H9 (cell line): ENCODE data around the gene SPAG6. TPM values are rescaled to one million over a fixed set of nuclear protein-coding genes. Genes with fewer than 3 reads are reported as not detected.

Source experiments
- DNase-seq: peaks from one replicate; pipeline ENCODE4 v3.0.0-alpha.2; 2017
- H2AFZ ChIP-seq: one replicate; pipeline ENCODE4 v1.6.1; 2013; ENCODE audit warnings: mild to moderate bottlenecking, low read length, control low read depth, moderate library complexity
- H2AK5ac ChIP-seq: 2 replicates; pipeline ENCODE4 v1.6.1; 2013; ENCODE audit warnings: low read length, control low read depth, mixed read lengths; ENCODE audit not compliant: insufficient read length
- H2BK120ac ChIP-seq: one replicate; pipeline ENCODE4 v1.6.1; 2013; ENCODE audit warnings: low read depth, mild to moderate bottlenecking, low read length, control low read depth, inconsistent platforms; ENCODE audit not compliant: poor library complexity, severe bottlenecking
- H2BK12ac ChIP-seq: 2 replicates; pipeline ENCODE4 v1.6.1; 2013; ENCODE audit warnings: low read length, control low read depth, mixed read lengths, low read depth; ENCODE audit not compliant: insufficient read length
- H2BK15ac ChIP-seq: 2 replicates; pipeline ENCODE4 v1.6.1; 2013; ENCODE audit warnings: low read depth, low read length, control low read depth
- H2BK20ac ChIP-seq: one replicate; pipeline ENCODE4 v1.6.1; 2013; ENCODE audit warnings: low read depth, mild to moderate bottlenecking, low read length, control low read depth, inconsistent platforms; ENCODE audit not compliant: poor library complexity, severe bottlenecking
- H2BK5ac ChIP-seq: 2 replicates; pipeline ENCODE4 v1.6.1; 2013; ENCODE audit warnings: low read length, control low read depth, mixed read lengths; ENCODE audit not compliant: insufficient read length
- H3K14ac ChIP-seq: 2 replicates; pipeline ENCODE4 v1.6.1; 2013; ENCODE audit warnings: low read length, control low read depth; ENCODE audit not compliant: insufficient read depth
- H3K18ac ChIP-seq: 2 replicates; pipeline ENCODE4 v1.6.1; 2013; ENCODE audit warnings: low read depth, mild to moderate bottlenecking, mixed read lengths, low read length, control low read depth; ENCODE audit not compliant: insufficient read length
- H3K23ac ChIP-seq: 2 replicates; pipeline ENCODE4 v1.6.1; 2013; ENCODE audit warnings: low read length, control low read depth, mixed read lengths, low read depth; ENCODE audit not compliant: insufficient read length
- H3K23me2 ChIP-seq: 2 replicates; pipeline ENCODE4 v1.6.1; 2013; ENCODE audit warnings: low read depth, mild to moderate bottlenecking, mixed read lengths, low read length, control low read depth; ENCODE audit not compliant: insufficient read length, poor library complexity, severe bottlenecking
- H3K27ac ChIP-seq: 2 replicates; pipeline ENCODE4 v1.5.1; 2013; ENCODE audit warnings: low read length, control low read depth, mixed read lengths, low read depth; ENCODE audit not compliant: insufficient read length
- H3K27me3 ChIP-seq: 2 replicates; pipeline ENCODE4 v1.6.1; 2013; ENCODE audit warnings: low read length, control low read depth, inconsistent platforms; ENCODE audit not compliant: insufficient read depth
- H3K4ac ChIP-seq: 2 replicates; pipeline ENCODE4 v1.6.1; 2013; ENCODE audit warnings: low read depth, mild to moderate bottlenecking, control low read depth, inconsistent platforms, low read length, moderate library complexity
- H3K4me1 ChIP-seq: 2 replicates; pipeline ENCODE4 v1.6.1; 2013; ENCODE audit warnings: low read length, control low read depth, inconsistent platforms; ENCODE audit not compliant: insufficient read depth
- H3K4me2 ChIP-seq: 2 replicates; pipeline ENCODE4 v1.6.1; 2013; ENCODE audit warnings: low read length, control low read depth, mixed read lengths; ENCODE audit not compliant: insufficient read length, insufficient read depth
- H3K56ac ChIP-seq: 2 replicates; pipeline ENCODE4 v1.6.1; 2013; ENCODE audit warnings: low read depth, mild to moderate bottlenecking, mixed read lengths, low read length, control low read depth; ENCODE audit not compliant: insufficient read length
- H3K79me1 ChIP-seq: 2 replicates; pipeline ENCODE4 v1.6.1; 2013; ENCODE audit warnings: low read depth, mild to moderate bottlenecking, moderate library complexity, low read length, control low read depth, inconsistent platforms; ENCODE audit not compliant: insufficient read depth, poor library complexity, severe bottlenecking
- H3K79me2 ChIP-seq: 2 replicates; pipeline ENCODE4 v1.6.1; 2013; ENCODE audit warnings: low read length, control low read depth, inconsistent platforms; ENCODE audit not compliant: insufficient read depth
- H3K9ac ChIP-seq: 2 replicates; pipeline ENCODE4 v1.6.1; 2013; ENCODE audit warnings: low read length, control low read depth, mixed read lengths; ENCODE audit not compliant: insufficient read length; ENCODE audit errors: extremely low read depth
- H3K9me3 ChIP-seq: one replicate; pipeline ENCODE4 v1.6.1; 2013; ENCODE audit warnings: low read depth, low read length, inconsistent platforms; ENCODE audit not compliant: control insufficient read depth
- H3T11ph ChIP-seq: one replicate; pipeline ENCODE4 v1.6.1; 2013; ENCODE audit warnings: mild to moderate bottlenecking, low read length, control low read depth, inconsistent platforms
- H4K20me1 ChIP-seq: one replicate; pipeline ENCODE4 v1.6.1; 2013; ENCODE audit not compliant: control insufficient read depth, insufficient read length, insufficient read depth
- H4K5ac ChIP-seq: 2 replicates; pipeline ENCODE4 v1.6.1; 2013; ENCODE audit warnings: low read depth, mild to moderate bottlenecking, mixed read lengths, low read length, control low read depth; ENCODE audit not compliant: insufficient read length
- H4K8ac ChIP-seq: replicated peaks from 2 replicates; pipeline ENCODE4 v1.6.1; 2013; ENCODE audit warnings: low read length, control low read depth, mixed read lengths, low read depth; ENCODE audit not compliant: insufficient read length
- H4K91ac ChIP-seq: 2 replicates; pipeline ENCODE4 v1.6.1; 2013; ENCODE audit warnings: low read depth, mild to moderate bottlenecking, moderate library complexity, mixed read lengths, low read length, control low read depth; ENCODE audit not compliant: insufficient read length
- H3K27ac Mint-ChIP-seq, 3 experiments: 2 replicates in 2 of 3; 3 replicates in 1 of 3; pipeline ENCODE4 v1.8.0; 2020 to 2021; ENCODE audit warnings: mixed read lengths in 3 of 3, mild to moderate bottlenecking in 1 of 3, moderate library complexity in 1 of 3
- H3K27me3 Mint-ChIP-seq: 2 replicates; pipeline ENCODE4 v1.8.0; 2021; ENCODE audit warnings: low read depth, mild to moderate bottlenecking, moderate library complexity, mixed read lengths
- H3K36me3 Mint-ChIP-seq, 3 experiments: 2 replicates in 2 of 3; 3 replicates in 1 of 3; pipeline ENCODE4 v1.8.0; 2020 to 2021; ENCODE audit warnings: low read depth in 3 of 3, mixed read lengths in 3 of 3; ENCODE audit not compliant: insufficient read depth in 1 of 3
- H3K4me1 Mint-ChIP-seq, 2 experiments: 2 replicates each; pipeline ENCODE4 v1.8.0; 2020; ENCODE audit warnings: mixed read lengths in 2 of 2
- H3K4me3 Mint-ChIP-seq, 2 experiments: 2 replicates in 1 of 2; 3 replicates in 1 of 2; pipeline ENCODE4 v1.8.0; 2020 to 2021; ENCODE audit warnings: mild to moderate bottlenecking in 2 of 2, mixed read lengths in 2 of 2, moderate library complexity in 1 of 2
- H3K9me3 Mint-ChIP-seq, 2 experiments: 2 replicates in 1 of 2; 3 replicates in 1 of 2; pipeline ENCODE4 v1.8.0; 2020; ENCODE audit warnings: mild to moderate bottlenecking in 2 of 2, mixed read lengths in 2 of 2, moderate library complexity in 1 of 2
- WGBS: extraction: QIAGEN DNeasy Blood & Tissue Kit; methylation state at CpG from one replicate; pipeline ENCODE4 v1.1.7; 2013; ENCODE audit warnings: missing lambda C conversion rate, low lambda C conversion rate, mixed read lengths; ENCODE audit not compliant: insufficient read length; ENCODE audit errors: extremely low coverage; 5-methylcytosine and 5-hydroxymethylcytosine counted together
- total RNA-seq: library from RNA; stranded (reverse); gene quantifications from 2 replicates; pipeline ENCODE4 v1.2.1, GENCODE V29; 2021
- TF ChIP-seq, protein P1 (sequence below): fragments of 200-600 bp; sonication (generic); conservative IDR thresholded peaks from 3 replicates; pipeline ENCODE4 v1.8.0; 2021; ENCODE audit warnings: antibody characterized with exemption, mild to moderate bottlenecking

SPAG6 gene
- total RNA-seq, 1 experiment from 2014 or later, result 0.24 TPM

DNA sequence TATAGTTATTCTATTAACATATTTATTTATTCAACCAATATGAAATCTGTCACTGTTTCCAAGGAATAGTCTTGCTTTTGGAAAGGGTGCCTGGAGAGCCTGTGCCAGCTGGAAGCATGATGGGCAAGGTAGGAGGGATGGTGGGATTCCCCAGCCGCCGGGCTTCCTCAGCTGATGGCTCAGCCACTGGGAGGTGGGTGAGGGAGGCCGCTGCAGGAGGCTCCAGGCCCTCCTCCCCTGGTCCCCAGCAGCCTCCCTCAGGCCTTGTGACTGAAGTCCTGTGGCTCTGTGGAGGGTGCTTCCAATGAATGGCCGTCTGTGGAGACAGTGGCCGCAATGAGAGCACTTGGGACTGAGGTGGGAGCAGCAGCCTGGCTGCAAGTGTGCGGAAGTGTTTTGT lies 27.0 kb downstream of the SPAG6 start:
- peak overlapping the region in 1 of 3 experiments; percentile 48; a peak in 1 of 7 replicates for H3K27ac Mint-ChIP-seq
- H2BK5ac ChIP-seq, result no peak overlapping the region
- no peak overlapping the region for H4K91ac ChIP-seq
- H3K23me2 ChIP-seq, result no peaks in the 10 kb centered on the region
- DNase-seq, result no peak
- no CpG with 5 or more reads among the region's 6 CpGs for WGBS
- no peak overlapping the region; the same call in 1 of the 2 replicates for H3K14ac ChIP-seq
- H3K27me3 ChIP-seq, result no peaks in the 10 kb centered on the region
- H3K4ac ChIP-seq, result no peak overlapping the region
- no peaks in the 10 kb centered on the region for H3K36me3 Mint-ChIP-seq
- no peak overlapping the region for H2BK20ac ChIP-seq
- H3K18ac ChIP-seq, result no peak overlapping the region
- H3T11ph ChIP-seq, result no peak overlapping the region
- H2AFZ ChIP-seq, result no peak overlapping the region
- H3K79me2 ChIP-seq, result no peaks in the 10 kb centered on the region
- no peak overlapping the region for H3K56ac ChIP-seq
- no peaks in the 10 kb centered on the region for H3K79me1 ChIP-seq
- H2BK12ac ChIP-seq, result no peak overlapping the region
- no peak overlapping the region for H4K8ac ChIP-seq
- TF ChIP-seq, protein P1, sequence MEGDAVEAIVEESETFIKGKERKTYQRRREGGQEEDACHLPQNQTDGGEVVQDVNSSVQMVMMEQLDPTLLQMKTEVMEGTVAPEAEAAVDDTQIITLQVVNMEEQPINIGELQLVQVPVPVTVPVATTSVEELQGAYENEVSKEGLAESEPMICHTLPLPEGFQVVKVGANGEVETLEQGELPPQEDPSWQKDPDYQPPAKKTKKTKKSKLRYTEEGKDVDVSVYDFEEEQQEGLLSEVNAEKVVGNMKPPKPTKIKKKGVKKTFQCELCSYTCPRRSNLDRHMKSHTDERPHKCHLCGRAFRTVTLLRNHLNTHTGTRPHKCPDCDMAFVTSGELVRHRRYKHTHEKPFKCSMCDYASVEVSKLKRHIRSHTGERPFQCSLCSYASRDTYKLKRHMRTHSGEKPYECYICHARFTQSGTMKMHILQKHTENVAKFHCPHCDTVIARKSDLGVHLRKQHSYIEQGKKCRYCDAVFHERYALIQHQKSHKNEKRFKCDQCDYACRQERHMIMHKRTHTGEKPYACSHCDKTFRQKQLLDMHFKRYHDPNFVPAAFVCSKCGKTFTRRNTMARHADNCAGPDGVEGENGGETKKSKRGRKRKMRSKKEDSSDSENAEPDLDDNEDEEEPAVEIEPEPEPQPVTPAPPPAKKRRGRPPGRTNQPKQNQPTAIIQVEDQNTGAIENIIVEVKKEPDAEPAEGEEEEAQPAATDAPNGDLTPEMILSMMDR, result no peak
- no peaks in the 10 kb centered on the region for H4K20me1 ChIP-seq
- H3K27ac ChIP-seq, result no peak overlapping the region
- H3K4me2 ChIP-seq, result no peak overlapping the region
- H3K9me3 ChIP-seq, result no peaks in the 10 kb centered on the region
- H3K4me3 Mint-ChIP-seq, result no peak overlapping the region
- no peak overlapping the region for H3K23ac ChIP-seq
- no peaks in the 10 kb centered on the region; the same call in 1 of the 2 replicates for H3K27me3 Mint-ChIP-seq
- H2BK15ac ChIP-seq, result no peak overlapping the region
- no peak overlapping the region for H2BK120ac ChIP-seq
- no peak overlapping the region for H2AK5ac ChIP-seq
- no peaks in the 10 kb centered on the region for H3K4me1 ChIP-seq
- no peaks in the 10 kb centered on the region for H3K9me3 Mint-ChIP-seq
- no peak overlapping the region for H4K5ac ChIP-seq
- no peaks in the 10 kb centered on the region for H3K4me1 Mint-ChIP-seq
- no peak overlapping the region for H3K9ac ChIP-seq
